Measurements from ENCODE around the gene SMDT1.

Gene SMDT1

GRCh38 chr22:42132457-42132856 lies 53.0 kb downstream of the SMDT1 start:
- Histone ChIP-seq H3K4me1 (ENCODE audit: low read length) (no peaks in the 10 kb centered on the region), H3K4me3 (ENCODE audit: low read length) (no peak overlapping the region), H2AFZ (ENCODE audit: low read length) (no peak overlapping the region), H4K20me1 (ENCODE audit: insufficient read depth, low read length) (no peaks in the 10 kb centered on the region), H3F3A (ENCODE audit: insufficient read depth, low read length) (no peaks in the 10 kb centered on the region), H3K9ac (ENCODE audit: low read length) (no peak overlapping the region), H3K9me2 (replicated peaks; ENCODE audit: insufficient read depth, low read length) (no peaks in the 10 kb centered on the region), H3K27ac (ENCODE audit: low read length) (no peak overlapping the region), H3K9me3 (replicated peaks; ENCODE audit: insufficient read depth, low read length) (no peaks in the 10 kb centered on the region), H3K79me2 (ENCODE audit: low read length) (no peaks in the 10 kb centered on the region), H3K27me3 (replicated peaks; ENCODE audit: insufficient read depth, low read length) (no peaks in the 10 kb centered on the region), H3K36me3 (replicated peaks; ENCODE audit: insufficient read depth, low read length) (no peaks in the 10 kb centered on the region), H3K4me2 (ENCODE audit: low read depth, low read length) (no peak overlapping the region)
- TF ChIP-seq, protein P1, sequence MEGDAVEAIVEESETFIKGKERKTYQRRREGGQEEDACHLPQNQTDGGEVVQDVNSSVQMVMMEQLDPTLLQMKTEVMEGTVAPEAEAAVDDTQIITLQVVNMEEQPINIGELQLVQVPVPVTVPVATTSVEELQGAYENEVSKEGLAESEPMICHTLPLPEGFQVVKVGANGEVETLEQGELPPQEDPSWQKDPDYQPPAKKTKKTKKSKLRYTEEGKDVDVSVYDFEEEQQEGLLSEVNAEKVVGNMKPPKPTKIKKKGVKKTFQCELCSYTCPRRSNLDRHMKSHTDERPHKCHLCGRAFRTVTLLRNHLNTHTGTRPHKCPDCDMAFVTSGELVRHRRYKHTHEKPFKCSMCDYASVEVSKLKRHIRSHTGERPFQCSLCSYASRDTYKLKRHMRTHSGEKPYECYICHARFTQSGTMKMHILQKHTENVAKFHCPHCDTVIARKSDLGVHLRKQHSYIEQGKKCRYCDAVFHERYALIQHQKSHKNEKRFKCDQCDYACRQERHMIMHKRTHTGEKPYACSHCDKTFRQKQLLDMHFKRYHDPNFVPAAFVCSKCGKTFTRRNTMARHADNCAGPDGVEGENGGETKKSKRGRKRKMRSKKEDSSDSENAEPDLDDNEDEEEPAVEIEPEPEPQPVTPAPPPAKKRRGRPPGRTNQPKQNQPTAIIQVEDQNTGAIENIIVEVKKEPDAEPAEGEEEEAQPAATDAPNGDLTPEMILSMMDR (IDR thresholded peaks at IDR 0.05; ENCODE audit: low read length), result no peak
- TF ChIP-seq EZH2phosphoT487 (IDR thresholded peaks at IDR 0.05; ENCODE audit: low read length) (no peak), EZH2 (optimal IDR thresholded peaks at IDR 0.05; ENCODE audit: low read depth, low read length) (no peak)
- no peak for DNase-seq
